Nephron progenitor cell (in vitro differentiated cells): ENCODE results near the gene RYR3.

Experiments used
- DNase-seq: peaks from one replicate; pipeline ENCODE4 v3.0.0; 2021
- H3K27ac Mint-ChIP-seq: 2 replicates; pipeline ENCODE4 v1.8.0; 2021; ENCODE audit warnings: mild to moderate bottlenecking, moderate library complexity, mixed read lengths
- H3K27me3 Mint-ChIP-seq: 2 replicates; pipeline ENCODE4 v1.8.0; 2021; ENCODE audit warnings: mild to moderate bottlenecking, low read depth, mixed read lengths; ENCODE audit not compliant: poor library complexity
- H3K36me3 Mint-ChIP-seq: 2 replicates; pipeline ENCODE4 v1.8.0; 2021; ENCODE audit warnings: low read depth, mixed read lengths
- H3K4me1 Mint-ChIP-seq: 2 replicates; pipeline ENCODE4 v1.8.0; 2021; ENCODE audit warnings: mixed read lengths
- H3K4me3 Mint-ChIP-seq: 2 replicates; pipeline ENCODE4 v1.8.0; 2021; ENCODE audit warnings: mild to moderate bottlenecking, moderate library complexity, mixed read lengths
- H3K9me3 Mint-ChIP-seq: 2 replicates; pipeline ENCODE4 v1.8.0; 2021; ENCODE audit warnings: mild to moderate bottlenecking, moderate library complexity, mixed read lengths
- CTCF ChIP-seq: fragments of 200-600 bp; sonication (generic); IDR thresholded peaks from 2 replicates; pipeline ENCODE4 v1.5.0; 2021; ENCODE audit warnings: antibody characterized with exemption

RYR3 gene

GRCh38 chr15:33912326-33912725 is 601.6 kb downstream of the RYR3 start:
- peaks cover 3% of the 10 kb centered on the region for H3K9me3 Mint-ChIP-seq
- H3K36me3 Mint-ChIP-seq = no peaks in the 10 kb centered on the region
- no peak for DNase-seq
- H3K27me3 Mint-ChIP-seq = peaks cover 3% of the 10 kb centered on the region
- H3K4me3 Mint-ChIP-seq = no peak overlapping the region
- peaks cover 25% of the 10 kb centered on the region for H3K4me1 Mint-ChIP-seq
- TF ChIP-seq CTCF = no peak
- no peak overlapping the region for H3K27ac Mint-ChIP-seq

GRCh38 chr15:33913459-33913858 is 602.7 kb downstream of the RYR3 start:
- Mint-ChIP-seq H3K27me3 (peaks cover 3% of the 10 kb centered on the region), H3K9me3 (peaks cover 3% of the 10 kb centered on the region), H3K27ac (no peak overlapping the region), H3K36me3 (no peaks in the 10 kb centered on the region), H3K4me1 (peaks cover 25% of the 10 kb centered on the region), H3K4me3 (no peak overlapping the region)
- DNase-seq = no peak
- TF ChIP-seq CTCF = no peak
